RWPE2 (cell line): ENCODE measurements around the gene EVC.

ENCODE experiments used
- ATAC-seq: fragments of 200-7000 bp; cut with Tn5 transposase; 3 replicates; pipeline ENCODE4 v1.9.1; 2021; ENCODE audit warnings: low read depth
- DNase-seq: peaks from one replicate; pipeline ENCODE4 v3.0.0-alpha.2; 2020; ENCODE audit warnings: low spot score
- H3K27ac ChIP-seq: fragments of 450-650 bp; 2 replicates; pipeline ENCODE4 v1.5.1; 2017; ENCODE audit warnings: mild to moderate bottlenecking; ENCODE audit not compliant: poor library complexity, severe bottlenecking
- H3K27me3 ChIP-seq: fragments of 250-450 bp; sonication (Bioruptor Pico); 2 replicates; pipeline ENCODE4 v1.5.1; 2021; ENCODE audit warnings: mild to moderate bottlenecking, moderate library complexity; ENCODE audit not compliant: insufficient read depth, poor library complexity, severe bottlenecking
- H3K36me3 ChIP-seq: fragments of 250-450 bp; sonication (Bioruptor Pico); 2 replicates; pipeline ENCODE4 v1.5.1; 2020; ENCODE audit warnings: low read depth, mild to moderate bottlenecking, moderate library complexity
- H3K4me1 ChIP-seq: fragments of 250-450 bp; sonication (Bioruptor Pico); 2 replicates; pipeline ENCODE4 v1.5.1; 2021; ENCODE audit warnings: mild to moderate bottlenecking, moderate library complexity; ENCODE audit not compliant: insufficient read depth, poor library complexity, severe bottlenecking
- H3K4me3 ChIP-seq: fragments of 250-450 bp; sonication (Bioruptor Pico); 2 replicates; pipeline ENCODE4 v1.5.1; 2021; ENCODE audit warnings: mild to moderate bottlenecking, moderate library complexity; ENCODE audit not compliant: severe bottlenecking
- H3K9me3 ChIP-seq: fragments of 250-450 bp; sonication (Bioruptor Pico); 2 replicates; pipeline ENCODE4 v1.5.1; 2021; ENCODE audit warnings: mild to moderate bottlenecking, moderate library complexity; ENCODE audit not compliant: severe bottlenecking
- CTCF ChIP-seq: fragments of 450-650 bp; IDR thresholded peaks from one replicate; pipeline ENCODE4 v1.5.1; 2017; ENCODE audit warnings: mild to moderate bottlenecking, moderate library complexity; ENCODE audit not compliant: poor library complexity, severe bottlenecking

Gene EVC

GRCh38 chr4:5780831-5781480 is 70.0 kb downstream of the EVC start:
- ATAC-seq (peak; percentile 59), DNase-seq (no peak)
- Histone ChIP-seq H3K4me3 (no peak overlapping the region), H3K36me3 (peaks cover 46% of the 10 kb centered on the region), H3K27ac (peak overlapping the region; percentile 21), H3K9me3 (peaks cover 4% of the 10 kb centered on the region), H3K27me3 (no peaks in the 10 kb centered on the region), H3K4me1 (peaks cover 11% of the 10 kb centered on the region)
- no peak for TF ChIP-seq CTCF

- Histone ChIP-seq H3K4me3 (no peak overlapping the region), H3K27ac (peak overlapping the region; percentile 21), H3K27me3 (no peaks in the 10 kb centered on the region), H3K9me3 (peaks cover 3% of the 10 kb centered on the region), H3K36me3 (peaks cover 39% of the 10 kb centered on the region), H3K4me1 (peaks cover 12% of the 10 kb centered on the region)
- no peak for TF ChIP-seq CTCF
- DNase-seq (no peak), ATAC-seq (no peak)
Observed at GRCh38 chr4:5781691-5782090, 70.7 kb downstream of the EVC start.

DNA sequence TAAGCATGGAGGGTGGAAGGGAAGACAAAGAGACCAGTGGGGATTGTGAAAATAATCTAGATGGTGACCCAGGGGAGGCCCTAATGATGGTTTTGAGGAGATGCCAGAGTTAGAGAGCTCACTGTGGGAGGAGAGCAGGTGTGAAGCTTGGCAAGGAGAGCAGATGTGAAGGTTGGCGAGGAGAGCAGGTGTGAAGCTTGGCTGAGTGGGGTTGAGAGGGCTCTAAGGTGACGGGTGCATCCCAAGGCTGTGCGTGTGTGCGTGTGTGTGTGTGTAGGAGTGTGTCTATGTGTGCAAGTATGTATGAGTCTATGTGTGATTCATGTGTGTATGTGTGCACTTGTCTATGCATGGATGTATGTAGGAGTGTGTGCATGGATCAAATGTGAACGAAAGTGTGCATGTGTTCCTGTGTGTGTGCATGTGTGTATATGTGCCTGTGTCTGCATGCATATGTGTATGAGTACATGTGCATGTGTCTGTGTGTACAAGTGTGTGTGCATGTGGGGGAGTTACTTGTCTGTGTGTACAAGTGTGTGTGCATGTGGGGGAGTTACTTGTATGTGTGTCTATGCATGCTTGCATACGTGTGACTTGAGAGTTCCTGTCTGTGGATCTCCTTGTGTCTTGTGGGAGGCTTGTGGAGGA is 72.0 kb downstream of the EVC start:
- H3K27me3 ChIP-seq: no peaks in the 10 kb centered on the region
- no peak for DNase-seq
- H3K4me1 ChIP-seq: peaks cover 12% of the 10 kb centered on the region
- no peaks in the 10 kb centered on the region for H3K9me3 ChIP-seq
- TF ChIP-seq CTCF: no peak
- ATAC-seq: no peak
- no peak overlapping the region for H3K27ac ChIP-seq
- H3K4me3 ChIP-seq: no peak overlapping the region
- H3K36me3 ChIP-seq: peaks cover 41% of the 10 kb centered on the region

DNA sequence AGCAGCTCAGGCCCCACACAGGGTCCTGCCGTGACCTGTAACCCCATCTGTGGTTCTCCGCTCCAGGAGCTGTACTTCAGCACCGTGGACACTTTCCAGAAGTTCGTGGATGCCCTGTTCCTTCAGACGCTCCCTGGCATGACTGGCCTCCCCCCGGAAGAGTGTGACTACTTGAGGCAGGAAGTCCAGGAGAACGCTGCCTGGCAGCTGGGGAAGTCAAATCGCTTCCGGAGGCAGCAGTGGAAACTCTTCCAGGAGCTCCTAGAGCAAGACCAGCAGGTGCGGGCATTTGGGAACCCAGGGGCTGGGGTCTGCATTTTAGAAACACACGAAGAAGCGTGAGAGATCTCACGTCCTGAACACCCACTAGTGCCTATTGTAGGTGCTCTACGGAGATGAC is 72.5 kb downstream of the EVC start:
- Histone ChIP-seq H3K9me3 (no peaks in the 10 kb centered on the region), H3K27ac (no peak overlapping the region), H3K27me3 (no peaks in the 10 kb centered on the region), H3K4me1 (peaks cover 12% of the 10 kb centered on the region), H3K4me3 (no peak overlapping the region), H3K36me3 (peaks cover 44% of the 10 kb centered on the region)
- ATAC-seq (no peak), DNase-seq (no peak)
- TF ChIP-seq CTCF: no peak

GRCh38 chr4:5784021-5784420 is 73.0 kb downstream of the EVC start:
- DNase-seq (no peak), ATAC-seq (no peak)
- H3K4me3 ChIP-seq: no peak overlapping the region
- H3K36me3 ChIP-seq: peaks cover 44% of the 10 kb centered on the region
- no peaks in the 10 kb centered on the region for H3K9me3 ChIP-seq
- H3K4me1 ChIP-seq: peaks cover 12% of the 10 kb centered on the region
- no peak overlapping the region for H3K27ac ChIP-seq
- no peaks in the 10 kb centered on the region for H3K27me3 ChIP-seq
- no peak for TF ChIP-seq CTCF
